HG02588 (cell line): ENCODE results near the gene EPHA3.

Experiments
- ATAC-seq: cut with Tn5 transposase; IDR thresholded peaks from one replicate; pipeline ENCODE4 v1.9.1; 2021; ENCODE audit warnings: mild to moderate bottlenecking, moderate library complexity; ENCODE audit not compliant: unreplicated experiment

The EPHA3 gene

DNA sequence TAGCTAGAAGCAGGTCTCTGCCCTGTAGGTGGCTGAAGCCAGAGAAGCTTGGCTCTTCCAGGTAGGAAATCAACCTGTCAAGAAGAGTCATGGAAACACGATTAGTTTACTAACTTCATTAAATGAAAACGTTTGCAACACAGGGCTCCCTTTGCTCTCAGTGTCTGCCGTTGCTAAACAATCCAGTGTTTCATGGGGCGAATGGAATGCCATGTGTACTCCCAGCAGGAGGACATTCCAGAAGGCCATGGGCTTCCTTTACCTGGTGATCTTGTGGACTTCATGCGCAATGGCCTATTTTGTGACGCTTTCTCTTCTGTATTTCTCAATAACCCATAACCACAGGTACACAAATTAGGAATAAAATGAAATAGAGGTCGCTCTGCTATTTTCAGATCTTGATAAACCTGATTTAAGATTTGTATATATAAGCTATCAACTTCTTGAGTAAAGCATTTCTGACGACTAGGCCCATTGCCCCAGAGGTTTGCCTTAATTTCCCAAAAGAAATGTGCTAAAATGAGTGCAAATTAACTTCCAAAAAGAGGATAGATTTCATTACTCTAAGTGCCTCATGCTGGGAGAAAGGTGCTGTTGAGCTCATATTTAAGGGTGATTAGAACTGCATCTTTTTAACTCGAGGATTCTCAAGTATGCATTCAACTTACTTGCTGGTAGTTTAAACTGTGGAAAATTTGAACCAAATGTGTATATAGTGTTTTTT, 171.0 kb downstream of the EPHA3 start:
- ATAC-seq, result no peak

- no peak for ATAC-seq
Measured at GRCh38 chr3:89280301-89280700, 172.9 kb downstream of the EPHA3 start.

- ATAC-seq, result no peak
Measured at GRCh38 chr3:89280822-89281365, 173.5 kb downstream of the EPHA3 start.

DNA sequence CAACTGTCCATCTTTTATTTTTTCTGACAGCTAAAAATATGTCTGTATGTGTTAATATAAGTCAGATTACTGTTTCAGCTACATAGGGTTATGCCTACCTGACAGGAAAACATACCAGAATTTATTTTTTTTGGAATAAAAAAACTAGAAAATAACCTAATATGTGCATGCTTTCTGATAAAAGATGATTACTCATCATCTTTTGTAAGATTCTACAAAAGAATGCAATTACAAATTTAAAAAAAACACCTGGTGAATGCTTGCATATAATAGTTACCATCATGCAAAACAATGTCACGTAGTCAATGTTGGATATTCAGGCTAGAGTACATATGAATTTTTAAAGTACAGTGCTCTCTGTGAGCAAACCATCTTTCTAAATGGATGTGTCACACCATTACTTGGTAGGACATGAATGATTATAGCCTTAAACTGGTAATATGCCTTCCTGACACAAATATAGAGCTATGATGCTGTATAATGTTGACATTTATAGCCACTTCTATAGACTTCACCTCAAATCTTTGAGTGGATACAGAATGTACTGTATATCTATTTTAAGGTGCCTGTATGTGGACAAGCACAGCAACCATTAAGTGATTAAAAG, 180.6 kb downstream of the EPHA3 start:
- ATAC-seq, result no peak

DNA sequence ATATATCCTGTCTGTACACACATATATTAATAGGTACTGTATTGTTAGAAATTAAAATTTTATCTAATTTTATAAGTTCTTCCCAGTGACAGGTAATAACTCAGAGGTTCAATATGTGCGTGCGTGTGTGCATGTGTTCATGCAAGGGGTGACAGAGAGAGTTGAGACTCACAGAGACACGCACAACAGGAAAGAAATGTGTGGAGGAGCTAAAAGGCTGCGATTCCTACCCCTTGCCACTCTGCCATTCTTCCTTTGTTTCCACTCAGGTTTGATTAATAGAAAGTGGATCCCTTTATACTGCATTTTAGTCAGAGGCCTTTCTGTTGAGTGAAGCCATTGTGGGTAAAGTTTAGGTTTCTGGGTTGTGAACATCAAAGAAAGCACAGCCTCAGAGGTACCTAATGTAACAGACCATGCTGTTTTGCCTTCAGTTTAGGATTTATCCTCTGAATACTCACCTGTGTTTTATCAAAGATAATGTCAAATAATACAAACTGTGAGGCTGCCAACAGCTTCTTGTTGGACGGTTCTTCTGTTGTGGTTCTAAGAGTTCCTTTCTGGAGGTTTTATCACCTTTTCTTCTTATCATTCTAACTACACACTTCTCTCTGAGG, 182.3 kb downstream of the EPHA3 start:
- ATAC-seq, result no peak

- ATAC-seq, result no peak
Measured at GRCh38 chr3:89297199-89297598, 189.8 kb downstream of the EPHA3 start.

GRCh38 chr3:89300526-89300925, 193.1 kb downstream of the EPHA3 start:
- no peak for ATAC-seq

GRCh38 chr3:89300981-89301380, 193.6 kb downstream of the EPHA3 start:
- ATAC-seq, result no peak

DNA sequence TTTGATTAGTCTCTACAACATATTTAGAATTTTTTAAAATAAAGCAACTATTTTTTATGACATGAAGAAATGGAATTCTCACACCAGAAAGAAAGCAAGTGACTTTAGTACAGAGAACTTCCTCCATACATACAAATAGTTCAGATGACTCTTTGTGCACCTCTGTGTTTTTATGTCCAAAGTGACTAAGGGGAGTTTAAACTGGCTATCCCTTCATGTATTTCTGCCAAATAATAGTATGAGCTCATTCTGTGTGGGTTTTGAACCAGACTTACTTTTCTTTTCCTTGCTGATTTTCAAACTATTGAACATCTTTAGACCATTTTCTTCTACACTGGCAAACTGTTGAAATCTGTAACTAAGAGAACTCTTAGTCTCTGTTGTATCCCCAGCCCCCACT, 196.3 kb downstream of the EPHA3 start:
- ATAC-seq, result no peak

- ATAC-seq, result no peak
Measured at GRCh38 chr3:89306540-89306939, 199.1 kb downstream of the EPHA3 start.

DNA sequence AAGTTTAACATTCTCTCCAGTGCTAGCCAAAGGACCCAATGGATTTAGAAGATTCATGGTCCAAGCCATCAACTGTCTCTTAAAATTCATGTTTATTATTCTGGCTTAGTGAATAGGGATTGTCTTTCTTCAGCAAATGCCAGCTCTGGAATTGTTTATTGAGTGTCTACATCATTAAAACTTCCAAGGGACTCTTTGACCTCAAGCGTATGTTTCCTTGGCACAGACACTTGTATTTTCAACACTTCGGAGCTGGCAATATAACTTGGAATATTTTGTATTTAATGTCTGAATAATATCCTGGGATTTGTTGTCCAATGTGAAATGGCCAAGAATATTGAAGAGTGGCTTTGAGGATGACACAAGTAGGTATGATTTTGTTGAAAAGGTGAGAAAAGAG, 204.2 kb downstream of the EPHA3 start:
- ATAC-seq, result no peak

DNA sequence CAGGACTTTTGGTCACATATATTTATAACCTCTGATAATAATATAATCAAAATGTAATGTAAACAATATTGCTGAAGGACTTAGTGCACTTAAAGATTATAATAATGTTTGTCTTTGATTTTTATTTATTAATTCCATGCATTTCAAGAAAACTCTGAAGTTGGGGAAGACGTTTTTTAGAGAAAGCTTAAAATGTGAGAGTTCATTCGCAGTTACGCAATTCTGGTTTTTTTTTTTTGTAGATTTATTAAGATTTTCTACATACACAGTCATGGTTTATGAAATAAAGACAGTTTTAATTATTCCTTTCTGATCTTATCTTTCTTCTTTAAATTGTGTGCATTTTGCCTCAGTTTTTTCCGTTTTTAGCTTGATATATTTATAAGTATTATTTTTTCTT, 204.7 kb downstream of the EPHA3 start:
- ATAC-seq, result no peak

DNA sequence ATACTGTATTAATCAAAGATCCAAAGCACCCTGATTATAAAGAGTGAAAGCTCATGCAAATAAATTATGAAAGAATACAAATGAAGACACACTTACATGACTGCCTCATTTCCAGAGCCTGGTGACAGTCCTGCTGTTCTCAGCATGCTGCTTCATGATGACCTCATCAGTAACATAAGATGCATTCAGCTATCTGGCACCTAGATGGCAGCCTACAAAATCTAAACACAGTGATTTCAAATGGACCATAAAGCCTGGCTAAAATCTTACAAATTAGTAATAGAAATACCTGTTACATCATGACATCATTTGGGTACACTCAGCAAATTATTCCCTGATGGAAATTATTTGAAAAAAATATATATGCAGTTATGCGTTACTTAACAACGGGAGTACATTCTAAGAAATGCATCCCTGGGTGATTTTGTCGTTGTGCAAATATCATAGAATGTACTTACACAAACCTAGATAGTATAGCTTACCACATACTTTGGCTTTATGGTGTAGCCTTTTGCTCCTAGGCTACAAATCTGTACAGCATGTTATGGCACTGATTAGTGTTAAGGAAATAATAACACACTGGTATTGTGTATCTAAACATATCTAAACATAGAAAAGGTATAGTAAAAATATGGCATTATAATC, 207.2 kb downstream of the EPHA3 start:
- no peak for ATAC-seq

- ATAC-seq, result no peak
Measured at GRCh38 chr3:89315750-89316470, 208.5 kb downstream of the EPHA3 start.

- no peak for ATAC-seq
Measured at GRCh38 chr3:89320186-89320585, 212.8 kb downstream of the EPHA3 start.

DNA sequence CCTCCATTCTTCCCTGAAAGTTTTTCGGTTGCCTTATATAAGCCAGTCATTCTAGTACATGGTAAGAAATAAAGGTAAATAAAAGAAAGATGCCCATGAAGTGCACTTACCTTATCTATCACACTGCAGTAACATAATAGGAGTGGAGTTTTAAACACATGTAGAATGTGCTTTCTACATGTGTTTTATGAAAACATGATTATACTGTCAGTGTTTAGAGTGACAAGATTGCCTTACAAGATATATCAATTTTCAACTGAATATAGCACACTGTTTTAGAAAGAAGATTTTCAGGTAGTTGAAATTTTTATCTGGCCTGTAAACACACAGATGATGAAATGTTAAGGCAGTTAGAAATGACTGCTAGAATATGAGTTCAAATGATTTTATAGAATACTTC, 219.6 kb downstream of the EPHA3 start:
- no peak for ATAC-seq

GRCh38 chr3:89332386-89332785, 225.0 kb downstream of the EPHA3 start:
- ATAC-seq, result no peak

GRCh38 chr3:89332793-89333192, 225.4 kb downstream of the EPHA3 start:
- no peak for ATAC-seq

DNA sequence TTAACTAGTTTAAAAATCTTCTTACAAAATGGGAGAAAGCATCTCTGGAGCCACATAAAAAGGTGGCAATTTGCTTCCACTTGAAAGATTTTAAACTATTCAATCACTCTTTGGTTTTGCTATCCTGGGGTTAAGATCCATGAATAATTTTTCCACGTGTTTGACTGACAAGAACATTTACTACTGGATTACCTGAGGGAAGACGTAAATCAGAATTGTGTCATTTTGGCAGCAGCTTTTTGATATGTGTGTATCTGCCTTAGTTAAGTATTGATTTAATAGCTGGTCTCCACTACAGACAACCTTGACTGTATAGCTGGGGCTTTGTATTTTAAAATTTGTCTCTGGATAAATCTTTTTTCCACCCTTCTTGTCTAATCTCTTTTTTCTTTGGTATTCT, 228.3 kb downstream of the EPHA3 start:
- no peak for ATAC-seq

DNA sequence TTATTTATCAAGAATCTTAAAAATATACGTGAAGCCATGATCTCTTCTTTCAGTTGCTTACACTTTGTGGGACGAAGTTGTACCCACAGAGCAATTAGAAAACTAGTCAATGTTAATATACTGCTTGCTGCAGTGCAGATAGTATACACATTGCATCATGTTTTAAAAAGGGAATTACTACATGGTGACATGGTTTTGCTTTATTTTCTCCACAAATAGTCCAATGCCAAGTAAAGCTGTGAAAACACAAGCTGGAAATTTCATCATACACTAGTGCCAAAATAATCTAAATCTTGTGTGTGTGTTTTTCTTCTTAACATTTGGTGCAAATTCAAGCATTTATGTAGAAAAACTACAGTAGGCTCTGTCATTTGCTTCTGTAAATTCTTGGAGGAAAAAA, 233.0 kb downstream of the EPHA3 start:
- no peak for ATAC-seq

GRCh38 chr3:89344076-89344475, 236.7 kb downstream of the EPHA3 start:
- no peak for ATAC-seq
